Karpas-422 (cell line): ENCODE data around the gene THSD4. TPM values are rescaled to one million over a fixed set of nuclear protein-coding genes. Genes with fewer than 3 reads are reported as not detected.
"Not testable (repeated sequence)": the region's sequence is repeated elsewhere in the genome, so short reads cannot be mapped to it uniquely, and the experiment has no call there.

Source experiments
- DNase-seq: peaks from one replicate; pipeline ENCODE4 v3.0.0-alpha.2; 2015
- H2AFZ ChIP-seq: fragments of 200-600 bp; sonication (generic); 2 replicates; pipeline ENCODE4 v1.6.1; 2014; ENCODE audit warnings: antibody characterized with exemption, low read length, mixed read lengths
- H3K27ac ChIP-seq: fragments of 200-600 bp; sonication (generic); 2 replicates; pipeline ENCODE4 v1.5.1; 2014; ENCODE audit warnings: mild to moderate bottlenecking, low read length, moderate library complexity
- H3K27me3 ChIP-seq: fragments of 200-600 bp; sonication (generic); 2 replicates; pipeline ENCODE4 v1.6.1; 2014; ENCODE audit warnings: low read length, mixed read lengths
- H3K36me3 ChIP-seq: fragments of 200-600 bp; sonication (generic); 2 replicates; pipeline ENCODE4 v1.6.1; 2014; ENCODE audit warnings: low read length, mixed read lengths; ENCODE audit not compliant: insufficient read depth
- H3K4me1 ChIP-seq: fragments of 200-600 bp; sonication (generic); 2 replicates; pipeline ENCODE4 v1.6.1; 2014; ENCODE audit warnings: mild to moderate bottlenecking, low read length, mixed read lengths
- H3K4me2 ChIP-seq: fragments of 200-600 bp; sonication (generic); 2 replicates; pipeline ENCODE4 v1.6.1; 2014; ENCODE audit warnings: low read length, low read depth, mild to moderate bottlenecking; ENCODE audit not compliant: poor library complexity, severe bottlenecking
- H3K4me3 ChIP-seq: fragments of 200-600 bp; sonication (generic); 2 replicates; pipeline ENCODE4 v1.5.1; 2014; ENCODE audit warnings: mild to moderate bottlenecking, antibody characterized with exemption, low read length, mixed read lengths
- H3K79me2 ChIP-seq: fragments of 200-600 bp; sonication (generic); 2 replicates; pipeline ENCODE4 v1.6.1; 2014; ENCODE audit warnings: mild to moderate bottlenecking, low read length, mixed read lengths
- H3K9ac ChIP-seq: fragments of 200-600 bp; sonication (generic); 2 replicates; pipeline ENCODE4 v1.6.0; 2014; ENCODE audit warnings: low read length
- H3K9me2 ChIP-seq: fragments of 200-600 bp; sonication (generic), shearing (Covaris generic); replicated peaks from 2 replicates; pipeline ENCODE4 v1.6.0; 2014; ENCODE audit warnings: mild to moderate bottlenecking, low read length, moderate library complexity; ENCODE audit not compliant: insufficient read depth
- H3K9me3 ChIP-seq: fragments of 300-700, 200-600 bp; sonication (generic); 2 replicates; pipeline ENCODE4 v1.6.1; 2014; ENCODE audit warnings: low read length, mixed read lengths
- H4K20me1 ChIP-seq: fragments of 200-600 bp; sonication (generic); 2 replicates; pipeline ENCODE4 v1.6.1; 2014; ENCODE audit warnings: mild to moderate bottlenecking, antibody characterized with exemption, low read length, low read depth; ENCODE audit not compliant: insufficient read depth
- total RNA-seq: library from RNA; depleted of rRNA; stranded (reverse); fragments of >200 nt; shearing (Covaris generic); gene quantifications from 2 replicates; pipeline ENCODE4 v1.2.3, GENCODE V29; 2014; ENCODE audit warnings: low replicate concordance

The THSD4 gene
- total RNA-seq, 1 experiment from 2014 or later = 0.11 TPM

GRCh38 chr15:71265606-71266005 is 150.3 kb downstream of the THSD4 start:
- H3K27ac ChIP-seq, H4K20me1 ChIP-seq, H2AFZ ChIP-seq, H3K9me2 ChIP-seq, DNase-seq, H3K79me2 ChIP-seq, H3K4me3 ChIP-seq, H3K9ac ChIP-seq, H3K36me3 ChIP-seq, H3K27me3 ChIP-seq, H3K4me1 ChIP-seq, H3K4me2 ChIP-seq, H3K9me3 ChIP-seq: not testable (repeated sequence)

DNA sequence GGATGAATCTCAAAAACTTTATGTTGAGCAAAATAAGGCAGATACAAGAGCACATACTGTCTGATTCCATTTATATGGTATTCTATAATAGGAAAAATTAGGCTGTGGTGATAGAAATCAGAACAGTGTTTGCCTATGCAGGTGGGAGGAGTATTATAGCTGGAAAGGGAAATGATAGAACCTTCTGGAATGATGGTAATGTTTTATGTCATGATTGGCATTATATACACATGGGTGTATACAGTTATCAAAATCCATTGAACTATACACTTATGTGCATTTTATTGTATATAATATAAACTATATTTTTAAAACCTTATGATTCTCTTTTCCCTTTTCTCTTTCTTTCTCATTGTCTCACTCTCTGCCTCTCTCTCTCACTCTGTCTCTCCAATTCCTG is 156.1 kb downstream of the THSD4 start:
- Histone ChIP-seq H3K27ac (no peak overlapping the region), H3K36me3 (no peaks in the 10 kb centered on the region), H3K9me2 (no peaks in the 10 kb centered on the region), H3K27me3 (no peaks in the 10 kb centered on the region), H3K9me3 (no peaks in the 10 kb centered on the region), H3K4me2 (no peak overlapping the region), H3K79me2 (no peaks in the 10 kb centered on the region), H3K4me3 (no peak overlapping the region), H2AFZ (no peak overlapping the region), H3K9ac (no peak overlapping the region), H4K20me1 (no peaks in the 10 kb centered on the region), H3K4me1 (no peaks in the 10 kb centered on the region)
- no peak for DNase-seq

DNA sequence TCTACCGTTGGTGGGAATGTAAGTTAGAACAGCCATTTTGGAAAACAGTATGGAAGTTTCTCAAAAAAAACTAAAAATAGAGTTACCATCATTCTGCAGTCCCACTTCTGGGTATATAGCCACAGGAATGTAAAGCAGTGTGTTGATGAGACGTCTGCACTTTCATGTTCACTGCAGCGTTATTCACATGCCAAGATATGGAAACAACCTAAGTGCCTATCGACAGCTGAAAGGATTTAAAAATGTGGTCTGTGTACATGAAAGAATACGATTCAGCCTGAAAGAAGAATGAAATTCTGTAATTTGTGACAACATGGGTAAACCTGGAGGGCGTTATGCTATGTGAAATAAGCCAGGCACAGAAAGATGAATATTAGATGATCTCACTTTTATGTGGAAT is 157.7 kb downstream of the THSD4 start:
- no peak overlapping the region for H3K9ac ChIP-seq
- DNase-seq = no peak
- H3K9me2 ChIP-seq = no peaks in the 10 kb centered on the region
- H3K4me1 ChIP-seq = no peaks in the 10 kb centered on the region
- H3K9me3 ChIP-seq = no peaks in the 10 kb centered on the region
- no peaks in the 10 kb centered on the region for H3K27me3 ChIP-seq
- H3K27ac ChIP-seq = no peak overlapping the region
- no peaks in the 10 kb centered on the region for H3K79me2 ChIP-seq
- no peaks in the 10 kb centered on the region for H3K36me3 ChIP-seq
- no peaks in the 10 kb centered on the region for H4K20me1 ChIP-seq
- no peak overlapping the region for H2AFZ ChIP-seq
- H3K4me3 ChIP-seq = no peak overlapping the region
- H3K4me2 ChIP-seq = no peak overlapping the region

- Histone ChIP-seq H3K36me3 (no peaks in the 10 kb centered on the region), H3K4me3 (no peak overlapping the region), H3K79me2 (no peaks in the 10 kb centered on the region), H2AFZ (no peak overlapping the region), H3K27ac (no peak overlapping the region), H4K20me1 (no peaks in the 10 kb centered on the region), H3K27me3 (no peaks in the 10 kb centered on the region), H3K9me3 (no peaks in the 10 kb centered on the region), H3K4me1 (no peaks in the 10 kb centered on the region), H3K9ac (no peak overlapping the region), H3K9me2 (no peaks in the 10 kb centered on the region), H3K4me2 (no peak overlapping the region)
- no peak for DNase-seq
Observed at GRCh38 chr15:71273731-71274447, 158.6 kb downstream of the THSD4 start.

DNA sequence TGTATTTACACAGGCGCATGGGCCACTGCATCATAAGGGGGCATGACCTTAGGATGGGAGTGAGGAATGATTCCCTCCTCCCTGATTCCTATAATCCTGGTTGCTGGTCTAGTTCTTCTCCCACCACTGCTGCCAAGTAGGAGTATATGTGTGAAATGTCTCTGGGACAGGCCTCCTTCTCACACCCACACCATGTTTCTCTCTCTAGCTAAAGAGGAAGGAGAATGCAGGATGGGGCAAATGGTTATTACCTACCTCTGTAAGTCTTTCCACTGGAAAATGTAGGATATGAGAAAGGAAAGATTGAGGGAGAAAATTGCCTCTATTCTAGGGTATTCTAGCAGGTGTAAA is 159.2 kb downstream of the THSD4 start:
- no peak for DNase-seq
- Histone ChIP-seq H2AFZ (no peak overlapping the region), H3K4me1 (no peaks in the 10 kb centered on the region), H3K9ac (no peak overlapping the region), H3K79me2 (no peaks in the 10 kb centered on the region), H3K9me3 (no peaks in the 10 kb centered on the region), H3K27ac (no peak overlapping the region), H3K36me3 (no peaks in the 10 kb centered on the region), H4K20me1 (no peaks in the 10 kb centered on the region), H3K27me3 (no peaks in the 10 kb centered on the region), H3K9me2 (no peaks in the 10 kb centered on the region), H3K4me2 (no peak overlapping the region), H3K4me3 (no peak overlapping the region)

GRCh38 chr15:71275098-71275497 is 159.8 kb downstream of the THSD4 start:
- Histone ChIP-seq H3K9ac (no peak overlapping the region), H3K27ac (no peak overlapping the region), H3K27me3 (no peaks in the 10 kb centered on the region), H3K9me3 (no peaks in the 10 kb centered on the region), H3K4me3 (no peak overlapping the region), H3K4me2 (no peak overlapping the region), H4K20me1 (no peaks in the 10 kb centered on the region), H3K36me3 (no peaks in the 10 kb centered on the region), H3K4me1 (no peaks in the 10 kb centered on the region), H3K9me2 (no peaks in the 10 kb centered on the region), H3K79me2 (no peaks in the 10 kb centered on the region), H2AFZ (no peak overlapping the region)
- no peak for DNase-seq

DNA sequence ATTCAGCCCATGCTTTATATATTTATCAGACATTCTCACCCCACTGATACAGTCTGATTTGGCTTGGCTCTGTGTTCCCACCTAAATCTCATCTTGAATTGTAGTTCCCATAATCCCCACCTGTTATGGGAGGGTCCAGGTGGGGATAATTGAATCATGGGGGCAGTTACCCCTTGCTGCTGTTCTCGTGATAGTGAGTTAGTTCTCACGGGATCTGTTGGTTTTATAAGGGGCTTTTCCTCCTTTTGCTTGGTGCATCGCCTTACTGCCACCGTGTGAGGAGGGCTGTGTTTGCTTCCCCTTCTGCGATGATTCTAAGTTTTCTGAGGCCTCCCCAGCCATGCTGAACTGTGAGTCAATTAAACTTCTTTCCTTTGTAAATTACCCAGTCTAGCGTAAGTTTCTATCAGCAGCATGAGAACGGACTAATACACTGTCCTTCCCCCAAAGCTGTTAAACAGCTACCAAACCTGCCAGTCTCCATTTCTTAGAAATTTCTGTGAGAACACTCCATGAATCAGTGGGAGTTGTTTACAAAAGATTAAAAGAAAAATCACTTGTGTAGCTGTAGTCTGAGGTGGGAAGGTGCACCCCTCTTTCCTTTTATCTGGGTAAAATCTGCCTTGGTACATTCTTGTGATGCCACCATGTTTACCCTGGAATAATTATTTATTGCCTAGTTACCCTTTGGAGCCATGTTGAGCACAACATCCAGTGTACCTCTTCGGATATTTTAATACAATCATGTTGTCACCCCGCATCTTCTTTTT is 160.5 kb downstream of the THSD4 start:
- Histone ChIP-seq H4K20me1 (no peaks in the 10 kb centered on the region), H2AFZ (no peak overlapping the region), H3K79me2 (no peaks in the 10 kb centered on the region), H3K4me1 (no peaks in the 10 kb centered on the region), H3K36me3 (no peaks in the 10 kb centered on the region), H3K4me3 (no peak overlapping the region), H3K9me2 (no peaks in the 10 kb centered on the region), H3K9me3 (no peaks in the 10 kb centered on the region), H3K4me2 (no peak overlapping the region), H3K27ac (no peak overlapping the region), H3K9ac (no peak overlapping the region), H3K27me3 (no peaks in the 10 kb centered on the region)
- no peak for DNase-seq

DNA sequence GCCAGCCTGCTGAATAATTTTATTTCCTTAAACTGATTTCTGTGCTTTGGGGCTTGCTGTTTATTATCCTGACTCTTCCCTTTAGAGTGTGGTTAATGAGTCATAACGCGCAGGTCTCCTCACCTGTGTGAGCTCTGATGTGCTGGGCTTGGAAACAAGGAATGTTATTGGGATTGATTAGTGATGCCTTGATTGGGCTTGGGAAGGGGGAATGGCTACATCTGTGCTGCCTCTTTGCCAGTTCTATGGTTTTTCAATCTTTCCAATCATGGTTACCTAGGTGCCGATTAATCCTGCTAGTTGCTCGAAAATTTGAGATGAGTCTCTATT is 161.0 kb downstream of the THSD4 start:
- no peak overlapping the region for H3K4me2 ChIP-seq
- H3K27ac ChIP-seq = no peak overlapping the region

More for the DNA sequence above, 161.0 kb downstream of the THSD4 start:
- DNase-seq = no peak
- no peaks in the 10 kb centered on the region for H3K9me3 ChIP-seq
- H2AFZ ChIP-seq = no peak overlapping the region
- no peaks in the 10 kb centered on the region for H3K4me1 ChIP-seq
- H4K20me1 ChIP-seq = no peaks in the 10 kb centered on the region
- H3K36me3 ChIP-seq = no peaks in the 10 kb centered on the region
- no peak overlapping the region for H3K9ac ChIP-seq
- H3K27me3 ChIP-seq = no peaks in the 10 kb centered on the region
- H3K4me3 ChIP-seq = no peak overlapping the region
- H3K9me2 ChIP-seq = no peaks in the 10 kb centered on the region
- no peaks in the 10 kb centered on the region for H3K79me2 ChIP-seq
